Subcutaneous abdominal adipose tissue (tissue), 5 donors: ENCODE data around the gene SLC2A5.
"Not testable (repeated sequence)": the region's sequence is repeated elsewhere in the genome, so short reads cannot be mapped to it uniquely, and the experiment has no call there.

Experiments used
- H3K27ac ChIP-seq: one replicate; pipeline ENCODE4 v1.7.0; 2013; ENCODE audit warnings: low read depth, mild to moderate bottlenecking, inconsistent platforms, low read length, moderate library complexity
- H3K27me3 ChIP-seq, 5 donors: one replicate each; pipeline ENCODE4 v1.7.0; 2013; ENCODE audit warnings: low read length in 5 of 5, inconsistent platforms in 1 of 5; ENCODE audit not compliant: control insufficient read depth in 5 of 5, insufficient read depth in 4 of 5
- H3K36me3 ChIP-seq, 5 donors: one replicate each; pipeline ENCODE4 v1.7.0; 2013; ENCODE audit warnings: low read length in 5 of 5; ENCODE audit not compliant: control insufficient read depth in 5 of 5, insufficient read depth in 5 of 5
- H3K4me1 ChIP-seq, 5 donors: one replicate each; pipeline ENCODE4 v1.7.0; 2013; ENCODE audit warnings: low read length in 5 of 5, mild to moderate bottlenecking in 3 of 5, moderate library complexity in 1 of 5; ENCODE audit not compliant: control insufficient read depth in 5 of 5, insufficient read depth in 5 of 5
- H3K4me3 ChIP-seq, 5 donors: one replicate each; pipeline ENCODE4 v1.7.0; 2013; ENCODE audit warnings: low read length in 5 of 5, low read depth in 1 of 5
- H3K9ac ChIP-seq, 5 donors: one replicate each; pipeline ENCODE4 v1.7.0; 2013; ENCODE audit warnings: low read length in 5 of 5, mild to moderate bottlenecking in 4 of 5, moderate library complexity in 3 of 5
- H3K9me3 ChIP-seq, 5 donors: one replicate each; pipeline ENCODE4 v1.7.0; 2013; ENCODE audit warnings: low read length in 5 of 5; ENCODE audit not compliant: control insufficient read depth in 5 of 5
- donor health status: healthy.
- donor health status: healthy.
- donor health status: healthy.
- donor health status: healthy.
- donor health status: healthy.

Gene SLC2A5

DNA sequence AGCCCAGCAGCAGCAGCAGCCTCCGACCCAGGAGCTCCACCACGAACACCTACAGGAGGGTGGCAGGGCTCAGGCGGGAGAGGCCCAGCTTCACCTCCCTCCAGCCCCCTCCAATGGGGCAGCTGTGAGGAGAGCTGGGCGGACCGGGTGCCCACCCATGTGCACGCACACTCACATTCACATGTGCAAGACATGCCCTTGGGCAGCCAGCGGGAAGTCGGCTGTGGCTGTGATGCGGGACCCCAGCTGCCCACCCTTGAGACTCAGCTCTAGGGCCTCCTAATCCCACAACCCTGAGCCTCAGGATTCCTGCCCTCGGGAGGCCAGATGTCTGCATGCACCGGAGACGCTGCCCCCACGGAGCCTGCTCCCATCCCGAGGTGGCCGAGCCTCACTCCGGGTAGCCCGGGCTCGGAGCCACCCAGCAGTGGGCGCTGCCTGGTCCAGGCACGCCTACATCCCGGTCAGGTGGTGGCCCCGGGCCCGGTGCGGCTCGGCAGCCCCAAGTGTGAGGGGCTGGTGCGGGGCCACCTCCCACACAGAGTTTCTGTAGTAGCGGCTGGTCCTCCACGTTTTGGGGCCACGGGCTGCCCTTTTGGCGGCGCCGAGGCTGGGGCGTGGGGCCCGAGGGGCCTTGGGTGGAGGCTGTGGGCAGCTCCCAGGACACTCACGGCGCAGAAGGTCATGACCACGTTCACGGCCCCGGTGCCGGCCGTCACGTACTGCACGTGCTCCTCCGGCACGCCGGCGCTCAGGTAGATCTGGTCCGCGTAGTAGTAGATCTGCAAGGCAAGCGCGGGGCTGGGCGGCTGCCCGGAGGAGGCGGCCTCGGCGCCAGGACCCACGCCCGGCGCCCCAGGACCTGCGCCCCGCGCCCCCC, 30.3 kb downstream of the SLC2A5 start:
- H3K9me3 ChIP-seq, result peaks cover 0 to 10% (median 9%) of the 10 kb centered on the region in 5 donors
- no peak overlapping the region for H3K27ac ChIP-seq
- no peak overlapping the region for H3K9ac ChIP-seq
- no peak overlapping the region for H3K4me3 ChIP-seq
- H3K4me1 ChIP-seq, result no peaks in the 10 kb centered on the region
- H3K36me3 ChIP-seq, result peaks cover 0 to 31% (median 0%) of the 10 kb centered on the region in 5 donors
- H3K27me3 ChIP-seq, result no peaks in the 10 kb centered on the region

DNA sequence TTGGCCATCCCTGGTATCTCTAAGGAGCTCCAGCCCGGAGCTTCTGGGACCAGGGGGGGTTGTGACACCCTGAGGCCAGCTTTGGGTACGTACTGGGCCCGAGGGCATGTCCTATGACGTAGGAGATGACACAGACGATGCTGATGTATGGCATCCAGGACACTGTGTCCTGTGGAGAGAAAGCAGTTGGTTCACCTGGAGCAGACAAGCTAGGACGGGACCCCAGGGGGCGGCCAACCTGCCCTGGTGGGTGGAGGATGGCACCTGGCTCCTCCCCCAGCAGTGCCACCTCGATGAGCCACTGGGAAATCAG, 31.1 kb downstream of the SLC2A5 start:
- Histone ChIP-seq H3K27ac (no peak overlapping the region), H3K4me3 (no peak overlapping the region), H3K4me1 (no peaks in the 10 kb centered on the region), H3K9ac (no peak overlapping the region), H3K27me3 (no peaks in the 10 kb centered on the region), H3K36me3 (peaks cover 0 to 30% (median 0%) of the 10 kb centered on the region in 5 donors), H3K9me3 (peaks cover 0 to 10% (median 9%) of the 10 kb centered on the region in 5 donors)

DNA sequence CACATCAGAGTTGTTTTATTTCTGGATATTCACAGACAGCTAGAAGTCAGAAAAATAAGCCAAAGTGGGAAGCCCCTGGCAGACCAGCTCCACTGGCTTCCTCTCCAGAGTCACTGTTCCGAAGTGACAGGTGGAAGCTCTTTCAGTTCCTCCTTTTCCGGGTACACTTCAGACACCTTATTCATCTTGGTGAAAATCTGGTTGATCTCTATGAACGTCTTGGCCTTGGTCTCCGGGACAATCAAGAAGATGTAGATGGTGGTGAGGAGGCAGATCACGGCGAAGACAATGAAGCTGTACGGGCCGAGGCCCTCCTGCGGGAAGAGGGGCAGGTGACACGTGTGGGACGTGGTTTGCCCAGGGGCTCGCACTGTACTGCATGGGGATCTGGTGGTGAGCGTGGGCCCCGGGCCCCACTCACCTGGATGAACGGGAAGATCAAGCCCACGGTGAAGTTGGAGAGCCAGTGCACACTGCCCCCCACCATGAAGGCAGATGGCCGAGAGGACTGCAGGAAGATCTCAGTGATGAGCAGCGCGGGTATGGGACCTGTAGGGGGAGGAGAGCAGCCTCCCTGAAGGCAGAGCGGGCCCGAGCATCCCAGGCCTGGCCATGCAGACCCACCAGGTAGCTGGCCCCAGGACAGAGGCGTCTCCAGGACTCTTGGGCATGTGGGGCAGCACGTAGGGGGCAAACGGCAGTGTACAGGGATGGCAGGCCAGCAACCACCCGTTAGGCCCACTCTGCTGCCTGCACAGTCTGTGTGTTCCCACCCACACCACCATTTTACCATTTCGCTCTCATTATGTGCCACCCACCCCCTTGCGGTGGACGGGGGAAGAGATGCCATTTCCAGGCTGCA, 31.7 kb downstream of the SLC2A5 start:
- Histone ChIP-seq H3K4me1 (no peaks in the 10 kb centered on the region), H3K4me3 (no peak overlapping the region), H3K36me3 (peaks cover 0 to 28% (median 0%) of the 10 kb centered on the region in 5 donors), H3K9ac (no peak overlapping the region), H3K27ac (no peak overlapping the region), H3K9me3 (peaks cover 0 to 10% (median 9%) of the 10 kb centered on the region in 5 donors), H3K27me3 (no peaks in the 10 kb centered on the region)

DNA sequence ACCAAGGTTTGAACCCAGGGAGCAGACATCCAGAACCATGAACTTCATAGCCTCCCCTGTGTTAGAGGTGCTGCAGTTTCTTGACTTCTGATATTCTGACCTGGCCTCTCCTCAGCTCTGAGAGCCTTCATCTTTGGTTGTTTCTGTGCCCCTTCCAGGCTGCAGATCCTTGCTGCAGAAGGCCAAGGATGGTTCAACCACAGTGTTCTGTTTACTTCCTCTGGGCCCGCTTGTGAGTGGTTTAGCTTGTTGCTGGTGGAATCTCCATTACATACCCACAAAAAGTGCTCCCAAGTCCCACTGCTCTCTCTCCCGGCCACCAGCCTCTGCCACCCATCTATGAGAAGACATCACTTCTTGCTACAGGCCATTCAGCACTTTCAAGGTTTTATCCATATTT, 34.2 kb downstream of the SLC2A5 start:
- peaks cover 0 to 19% (median 12%) of the 10 kb centered on the region in 5 donors for H3K9me3 ChIP-seq
- H3K4me3 ChIP-seq, result no peak overlapping the region
- no peaks in the 10 kb centered on the region for H3K27me3 ChIP-seq
- H3K36me3 ChIP-seq, result peaks cover 0 to 14% (median 0%) of the 10 kb centered on the region in 5 donors
- no peak overlapping the region for H3K9ac ChIP-seq
- no peak overlapping the region for H3K27ac ChIP-seq
- peaks cover 0 to 6% (median 0%) of the 10 kb centered on the region in 5 donors for H3K4me1 ChIP-seq

DNA sequence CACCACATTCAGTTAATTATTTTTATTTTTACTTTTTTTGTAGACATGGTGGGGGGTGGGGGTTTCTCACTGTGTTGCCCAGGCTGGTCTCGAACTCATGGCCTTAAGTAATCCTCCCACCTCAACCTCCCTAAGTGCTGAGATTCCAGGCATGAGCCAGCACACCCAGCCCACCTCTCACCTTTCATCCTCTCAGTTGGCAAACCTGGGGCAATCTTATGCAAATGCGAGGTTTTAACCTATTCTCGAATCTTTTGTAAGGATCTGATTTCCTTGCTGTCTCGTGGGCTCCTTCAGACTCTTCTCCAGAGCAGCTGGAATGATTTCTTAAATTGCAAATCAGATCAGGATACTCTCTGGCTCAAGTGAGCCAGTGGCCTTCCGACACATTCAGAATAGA, 36.1 kb downstream of the SLC2A5 start:
- Histone ChIP-seq H3K36me3 (peaks cover 0 to 10% (median 0%) of the 10 kb centered on the region in 5 donors), H3K4me1 (peaks cover 0 to 6% (median 0%) of the 10 kb centered on the region in 5 donors), H3K27ac (no peak overlapping the region), H3K9ac (no peak overlapping the region), H3K27me3 (no peaks in the 10 kb centered on the region), H3K4me3 (no peak overlapping the region), H3K9me3 (peaks cover 0 to 21% (median 18%) of the 10 kb centered on the region in 5 donors)

DNA sequence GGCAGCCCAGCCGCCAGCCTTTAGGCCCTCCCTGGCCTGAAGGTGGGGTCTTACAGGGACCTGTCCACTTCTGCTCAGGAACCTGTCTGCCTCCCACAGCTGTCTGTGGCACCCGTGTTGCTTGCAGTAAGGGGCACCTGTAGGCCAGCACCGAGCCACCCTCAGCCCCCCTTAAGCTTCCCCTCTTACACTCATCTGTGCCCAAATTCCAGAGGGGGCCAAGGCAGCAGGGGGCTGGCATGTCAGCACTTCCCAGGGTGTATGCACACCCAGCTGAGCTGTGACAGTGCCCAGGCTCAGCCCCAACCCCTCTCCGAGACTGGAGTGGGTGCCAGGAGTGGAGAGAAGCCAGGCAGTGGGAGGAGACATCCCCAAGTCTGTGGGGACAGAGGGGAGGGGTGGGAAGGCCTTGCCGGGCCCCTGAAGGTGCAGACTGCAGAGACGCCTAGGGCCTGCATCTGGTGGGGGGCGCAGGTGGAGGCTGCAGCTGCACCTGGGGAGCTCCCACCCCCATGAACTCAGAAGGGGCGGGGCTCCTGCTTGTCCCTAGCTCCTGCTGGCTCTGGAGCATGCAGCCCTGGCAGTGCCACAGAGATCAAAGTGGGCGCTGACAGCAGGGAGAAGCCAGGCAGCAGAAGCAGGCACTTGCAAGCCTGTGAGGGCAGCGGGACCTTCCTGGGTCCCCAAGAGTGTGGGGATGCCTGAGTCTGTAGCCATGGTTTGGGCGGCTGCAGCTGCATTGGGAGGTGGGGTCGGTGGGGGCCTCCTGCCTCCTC, 37.8 kb downstream of the SLC2A5 start:
- Histone ChIP-seq H3K9me3 (peaks cover 0 to 21% (median 18%) of the 10 kb centered on the region in 5 donors), H3K4me1 (peaks cover 0 to 6% (median 0%) of the 10 kb centered on the region in 5 donors), H3K4me3 (no peak overlapping the region), H3K27me3 (no peaks in the 10 kb centered on the region), H3K27ac (no peak overlapping the region), H3K36me3 (no peaks in the 10 kb centered on the region), H3K9ac (no peak overlapping the region)

DNA sequence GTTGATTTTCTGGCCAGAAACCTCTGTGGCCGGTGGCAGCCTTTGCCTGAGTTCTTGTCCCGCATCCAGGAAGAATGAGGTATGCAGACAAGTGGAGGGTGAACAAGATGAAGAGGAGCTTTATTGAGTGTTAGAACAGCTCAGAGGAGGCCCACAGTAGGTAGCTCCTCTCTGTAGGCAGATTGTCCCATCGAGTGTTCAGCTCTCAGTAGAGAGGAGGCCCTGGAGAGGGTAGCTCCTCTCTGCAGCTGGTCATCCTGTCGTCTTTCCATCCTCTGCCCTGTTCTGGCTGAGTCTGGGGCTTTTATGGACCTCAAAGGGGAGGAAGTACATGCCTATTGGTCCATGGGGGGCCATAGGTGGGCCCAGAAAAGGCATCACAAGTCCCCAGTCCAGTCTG, 38.4 kb downstream of the SLC2A5 start:
- H3K9ac ChIP-seq, H3K36me3 ChIP-seq, H3K27me3 ChIP-seq, H3K4me1 ChIP-seq, H3K4me3 ChIP-seq, H3K27ac ChIP-seq: not testable (repeated sequence)
- H3K9me3 ChIP-seq, result peaks cover 0 to 21% (median 18%) of the 10 kb centered on the region in 5 donors

DNA sequence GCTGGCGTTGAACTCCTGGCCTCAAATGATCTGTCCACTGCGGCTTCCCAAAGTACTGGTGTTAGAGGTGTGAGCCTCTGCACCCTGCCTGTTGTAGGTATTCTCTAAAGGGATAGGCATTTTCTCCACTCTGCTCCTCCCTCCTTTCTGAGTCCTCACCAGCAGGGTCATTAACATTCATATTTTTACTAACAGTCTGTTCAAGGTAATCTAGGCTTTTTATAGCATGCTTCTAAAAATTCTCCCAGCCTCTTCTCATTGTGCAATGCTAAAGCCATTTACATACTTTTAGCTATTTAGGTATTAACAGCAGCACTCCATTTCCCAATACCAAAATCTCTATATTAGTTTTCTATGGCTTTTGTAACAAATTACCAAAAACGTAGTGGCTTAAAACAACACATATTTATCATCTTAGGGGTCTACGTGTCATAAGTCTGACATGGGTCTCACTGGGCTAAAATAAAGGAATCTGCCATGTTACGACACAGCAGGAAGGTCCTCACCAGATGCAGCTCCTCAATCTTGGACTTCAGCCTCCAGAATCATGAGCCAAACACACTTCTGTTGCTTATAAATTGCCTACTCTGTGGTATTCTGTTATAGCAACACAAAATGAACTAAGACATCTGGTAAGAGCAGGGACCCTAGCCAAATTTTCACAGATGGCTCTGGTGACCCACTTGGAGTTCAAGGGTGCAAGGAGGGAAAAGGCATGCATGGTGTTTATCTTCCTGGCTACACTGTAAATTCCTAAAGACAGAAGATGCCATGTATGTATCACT, 40.3 kb downstream of the SLC2A5 start:
- H3K9ac ChIP-seq, result no peak overlapping the region
- no peak overlapping the region for H3K4me3 ChIP-seq
- no peaks in the 10 kb centered on the region for H3K36me3 ChIP-seq
- H3K27ac ChIP-seq, result no peak overlapping the region
- peaks cover 0 to 12% (median 9%) of the 10 kb centered on the region in 5 donors for H3K9me3 ChIP-seq
- peaks cover 0 to 2% (median 0%) of the 10 kb centered on the region in 5 donors for H3K27me3 ChIP-seq
- peaks cover 0 to 6% (median 0%) of the 10 kb centered on the region in 5 donors for H3K4me1 ChIP-seq

DNA sequence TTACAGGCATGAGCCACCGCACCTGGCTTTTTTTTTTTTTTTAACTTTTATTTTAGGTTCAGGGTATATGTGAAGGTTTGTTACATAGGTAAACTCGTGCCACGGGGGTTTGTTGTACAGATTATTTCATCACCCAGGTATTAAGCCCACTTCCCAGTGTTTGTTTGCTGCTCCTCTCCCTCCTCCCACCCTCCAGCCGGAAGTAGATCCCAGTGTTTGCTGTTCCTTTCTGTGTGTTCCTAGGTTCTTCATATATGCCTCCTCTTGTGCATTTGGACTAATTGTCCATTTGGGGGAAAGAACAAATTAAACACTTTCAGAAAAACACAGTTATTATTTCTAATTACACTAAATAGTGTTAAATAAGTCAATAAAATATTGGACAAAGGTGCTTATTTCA, 42.1 kb downstream of the SLC2A5 start:
- H3K4me3 ChIP-seq, result no peak overlapping the region
- H3K27me3 ChIP-seq, result peaks cover 0 to 2% (median 0%) of the 10 kb centered on the region in 5 donors
- no peak overlapping the region for H3K27ac ChIP-seq
- H3K36me3 ChIP-seq, result no peaks in the 10 kb centered on the region
- peaks cover 0 to 6% (median 0%) of the 10 kb centered on the region in 5 donors for H3K4me1 ChIP-seq
- H3K9me3 ChIP-seq, result peaks cover 0 to 12% (median 9%) of the 10 kb centered on the region in 5 donors
- no peak overlapping the region for H3K9ac ChIP-seq
